Loucy (cell line): ENCODE measurements around the gene RMRP.

Source experiments
- EZH2phosphoT487 ChIP-seq: fragments of 200-600 bp; IDR thresholded peaks from 2 replicates; pipeline ENCODE4 v1.6.1; 2018; ENCODE audit warnings: antibody characterized with exemption, mild to moderate bottlenecking, moderate library complexity, borderline replicate concordance
- TF ChIP-seq, protein P1 (sequence below): fragments of 200-600 bp; sonication (generic); conservative IDR thresholded peaks from 2 replicates; pipeline ENCODE4 v1.5.1; 2014; ENCODE audit warnings: mild to moderate bottlenecking, antibody characterized with exemption, low read length

DNA sequence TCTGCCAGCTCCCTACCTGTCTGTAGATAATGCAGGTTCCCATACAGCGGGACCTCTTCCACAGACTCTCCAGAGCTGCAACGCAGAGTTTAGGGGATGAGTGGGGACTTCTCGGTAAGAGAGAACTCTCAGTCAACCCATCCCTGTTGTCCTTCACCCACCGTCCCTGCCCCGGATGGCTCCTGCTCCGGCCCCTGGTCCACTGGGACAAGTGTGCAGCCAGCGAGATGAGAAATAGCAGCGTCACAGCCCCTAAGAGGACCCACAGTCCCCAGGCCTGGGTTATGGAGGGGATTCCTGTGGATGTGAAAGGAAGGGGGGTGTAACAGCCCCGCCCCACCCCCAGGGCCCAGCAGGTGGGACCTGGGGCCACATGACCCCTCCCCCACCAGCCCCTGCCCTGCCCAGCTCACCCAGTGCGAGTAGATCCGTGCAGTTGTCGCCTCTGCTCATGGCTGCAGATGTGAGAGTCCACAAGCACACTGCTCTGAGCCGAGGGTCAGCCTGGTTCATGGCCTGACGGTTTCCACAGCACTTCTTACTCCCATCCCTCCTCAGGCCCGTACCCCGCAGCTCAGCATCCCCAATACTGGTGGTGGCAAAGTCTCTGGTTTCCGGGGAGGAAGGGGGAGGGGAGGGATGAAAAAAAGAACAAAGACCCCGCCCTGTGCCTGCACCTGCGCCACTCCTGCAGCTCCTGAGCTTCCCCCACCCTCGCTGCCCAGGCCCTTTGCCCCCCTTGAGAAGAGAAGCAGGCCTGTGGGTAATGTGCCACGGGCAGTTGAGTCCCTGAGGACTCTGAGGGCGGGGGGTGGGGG lies 7.3 kb downstream of the RMRP start, which contains the start of gene SIT1:
- TF ChIP-seq, protein P1, sequence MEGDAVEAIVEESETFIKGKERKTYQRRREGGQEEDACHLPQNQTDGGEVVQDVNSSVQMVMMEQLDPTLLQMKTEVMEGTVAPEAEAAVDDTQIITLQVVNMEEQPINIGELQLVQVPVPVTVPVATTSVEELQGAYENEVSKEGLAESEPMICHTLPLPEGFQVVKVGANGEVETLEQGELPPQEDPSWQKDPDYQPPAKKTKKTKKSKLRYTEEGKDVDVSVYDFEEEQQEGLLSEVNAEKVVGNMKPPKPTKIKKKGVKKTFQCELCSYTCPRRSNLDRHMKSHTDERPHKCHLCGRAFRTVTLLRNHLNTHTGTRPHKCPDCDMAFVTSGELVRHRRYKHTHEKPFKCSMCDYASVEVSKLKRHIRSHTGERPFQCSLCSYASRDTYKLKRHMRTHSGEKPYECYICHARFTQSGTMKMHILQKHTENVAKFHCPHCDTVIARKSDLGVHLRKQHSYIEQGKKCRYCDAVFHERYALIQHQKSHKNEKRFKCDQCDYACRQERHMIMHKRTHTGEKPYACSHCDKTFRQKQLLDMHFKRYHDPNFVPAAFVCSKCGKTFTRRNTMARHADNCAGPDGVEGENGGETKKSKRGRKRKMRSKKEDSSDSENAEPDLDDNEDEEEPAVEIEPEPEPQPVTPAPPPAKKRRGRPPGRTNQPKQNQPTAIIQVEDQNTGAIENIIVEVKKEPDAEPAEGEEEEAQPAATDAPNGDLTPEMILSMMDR = no peak
- no peak for TF ChIP-seq EZH2phosphoT487
